Amygdala (tissue), 56 donors: ENCODE results near the gene CD4.

ENCODE experiments used
- DNase-seq, 56 donors: peaks; one replicate each; lab custom pipeline; 2025; lab: John Stamatoyannopoulos, UW

The CD4 gene

DNA sequence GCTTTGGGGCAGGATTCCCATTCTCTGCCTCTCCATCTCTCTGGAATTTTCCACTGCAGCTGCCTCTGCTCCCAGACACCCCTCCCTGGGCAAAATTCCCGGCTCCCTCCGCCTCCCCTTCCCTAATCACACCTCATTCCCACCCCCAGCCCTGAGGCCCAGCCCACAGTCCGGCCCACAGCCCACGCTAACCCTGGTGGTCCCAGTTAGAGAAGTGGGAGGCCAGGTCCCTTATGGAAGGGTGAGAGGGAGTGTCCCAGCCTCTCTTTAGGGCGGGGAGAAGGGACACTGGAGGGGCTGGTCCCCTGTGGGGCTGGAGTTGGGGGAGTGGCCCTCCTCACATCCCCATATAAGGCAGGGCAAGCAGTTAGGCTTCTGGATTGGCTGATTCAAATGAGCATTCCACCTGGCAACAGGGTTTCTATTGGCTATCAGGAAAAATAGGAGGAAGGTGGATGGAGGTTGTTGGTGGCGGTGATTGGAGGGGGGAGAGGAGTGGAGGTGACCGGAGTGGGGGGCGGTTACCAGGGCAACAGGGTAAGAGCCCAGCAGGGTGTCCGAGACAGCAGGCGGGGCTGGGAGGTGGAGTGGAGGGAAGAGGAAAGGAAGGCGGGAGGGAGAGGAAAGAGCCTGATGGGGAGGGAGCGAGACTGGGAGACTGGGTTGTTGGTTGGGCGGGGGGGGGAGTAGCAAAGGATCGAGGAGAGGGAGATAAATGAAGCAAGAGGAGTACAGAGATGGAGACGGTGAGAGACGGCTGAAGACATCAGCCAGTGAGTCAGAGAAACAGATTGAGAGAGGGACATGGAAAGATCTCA is 25.1 kb upstream of the CD4 start:
- DNase-seq: peak in 55 of 56 donors; percentile 49 to 99 (median 87)

DNA sequence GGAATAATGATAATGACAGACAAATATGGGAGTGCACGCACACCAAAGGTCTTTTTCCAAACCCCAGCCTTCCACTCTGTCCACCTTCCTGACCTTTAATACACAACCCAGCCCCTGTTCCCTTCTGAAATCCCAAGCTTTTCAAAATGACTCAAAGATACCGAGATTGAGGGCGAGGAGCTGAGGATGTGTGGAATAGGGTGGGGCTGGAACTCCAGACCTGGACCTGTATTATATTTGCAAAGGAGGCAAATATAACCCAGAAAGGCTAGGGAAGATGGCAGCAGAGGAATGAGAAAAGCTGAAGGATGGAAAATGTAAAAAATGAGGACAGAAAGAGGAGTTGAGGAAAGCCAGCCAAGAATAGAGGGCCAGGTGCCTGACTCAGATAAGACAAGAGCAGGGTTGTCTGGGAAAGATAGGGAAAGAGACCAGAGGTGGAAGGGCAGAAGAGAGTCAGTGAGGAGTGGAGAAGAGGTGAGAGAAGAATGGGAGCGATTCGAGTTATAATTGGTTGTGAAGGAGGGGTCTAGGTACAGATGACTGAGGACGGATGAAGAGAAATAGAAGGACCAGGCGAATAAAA is 24.2 kb upstream of the CD4 start:
- no peak for DNase-seq

DNA sequence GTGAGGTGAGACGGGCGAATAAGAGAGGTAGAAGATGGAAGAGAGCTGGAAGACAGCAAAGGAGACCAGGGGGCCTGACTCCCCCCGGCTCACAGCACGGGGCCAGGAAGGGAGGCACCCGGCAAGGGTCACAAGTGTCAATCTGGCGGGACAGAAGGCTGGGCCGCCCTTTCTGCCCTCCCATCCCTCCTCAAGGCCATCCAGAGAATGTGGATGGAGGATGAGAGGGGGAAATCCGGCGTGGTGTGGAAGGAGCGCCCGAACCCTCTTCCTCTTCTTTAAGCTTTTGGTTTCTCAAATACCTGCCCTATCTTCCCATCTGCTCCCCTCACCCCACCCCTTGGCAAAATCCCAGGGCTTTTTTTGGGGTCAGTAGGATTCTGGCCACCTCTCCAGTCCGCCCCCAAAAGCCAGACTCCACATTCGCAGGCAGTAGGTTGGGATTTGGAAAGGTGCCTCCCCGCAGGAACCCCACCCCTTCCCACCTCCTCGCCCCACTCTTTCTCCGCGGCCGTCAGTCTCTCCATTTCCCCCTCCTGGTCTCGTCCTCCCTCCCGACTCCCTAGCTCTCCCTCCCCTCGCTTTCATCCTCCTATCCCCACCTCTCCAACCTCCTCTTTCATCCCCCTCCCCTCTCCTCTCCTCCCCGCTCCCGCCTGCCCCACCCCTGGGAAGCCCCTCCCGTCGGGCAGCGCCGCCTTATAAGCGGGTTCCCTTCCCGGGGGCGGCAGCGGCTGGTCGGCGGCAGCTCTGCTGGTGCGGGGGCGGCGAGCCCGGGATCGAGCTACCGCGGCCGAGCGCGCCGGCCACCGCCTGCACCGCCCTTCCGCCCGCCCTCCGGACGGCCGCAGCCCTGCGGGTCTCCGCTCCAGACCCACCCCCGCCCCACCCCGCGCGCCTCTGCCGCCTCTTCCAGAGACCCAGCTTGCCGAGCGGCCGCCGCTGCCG is 23.4 kb upstream of the CD4 start, which contains the start of gene PTMS:
PTMS (plus strand) TSS at position 730 of the 948 bp plus-strand sequence. CDS start 343 bp downstream, outside the sequence.
- DNase-seq: peak in 47 of 56 donors; percentile 21 to 93 (median 60)

DNA sequence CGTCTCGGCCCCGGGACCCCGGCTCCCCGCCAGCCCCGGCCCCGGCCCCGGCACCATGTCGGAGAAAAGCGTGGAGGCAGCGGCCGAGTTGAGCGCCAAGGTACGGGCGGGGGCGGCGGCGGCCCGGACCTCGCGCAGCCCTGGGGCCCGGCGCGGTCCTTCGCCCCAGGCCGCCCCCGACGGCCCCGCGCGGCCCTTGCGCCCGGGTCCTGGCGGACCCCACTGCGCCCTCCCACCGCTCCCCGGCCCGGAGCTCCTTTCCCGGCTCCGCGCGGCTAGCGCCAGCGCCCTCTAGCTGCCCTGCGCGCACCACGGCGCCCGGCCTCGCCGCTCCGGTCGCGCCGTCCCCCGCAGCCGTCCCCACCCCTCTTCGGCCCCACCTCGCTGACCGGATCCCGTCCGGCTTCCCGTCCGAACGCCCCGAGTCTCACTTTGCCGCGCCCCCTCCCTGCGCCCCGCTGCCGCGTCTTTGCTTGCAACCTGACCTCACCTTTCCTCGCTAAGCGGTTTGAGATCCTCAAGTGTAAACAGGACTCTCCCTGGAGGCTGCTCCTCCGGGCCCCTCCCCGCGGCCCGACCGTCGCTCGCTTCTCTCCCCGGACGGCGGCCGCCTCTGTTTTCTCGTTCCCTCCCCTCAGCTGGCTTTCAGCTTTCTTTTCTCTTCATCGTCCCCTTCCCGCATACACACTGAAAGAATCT is 22.5 kb upstream of the CD4 start:
- DNase-seq: peak in 38 of 56 donors; percentile 18 to 76 (median 47)

DNA sequence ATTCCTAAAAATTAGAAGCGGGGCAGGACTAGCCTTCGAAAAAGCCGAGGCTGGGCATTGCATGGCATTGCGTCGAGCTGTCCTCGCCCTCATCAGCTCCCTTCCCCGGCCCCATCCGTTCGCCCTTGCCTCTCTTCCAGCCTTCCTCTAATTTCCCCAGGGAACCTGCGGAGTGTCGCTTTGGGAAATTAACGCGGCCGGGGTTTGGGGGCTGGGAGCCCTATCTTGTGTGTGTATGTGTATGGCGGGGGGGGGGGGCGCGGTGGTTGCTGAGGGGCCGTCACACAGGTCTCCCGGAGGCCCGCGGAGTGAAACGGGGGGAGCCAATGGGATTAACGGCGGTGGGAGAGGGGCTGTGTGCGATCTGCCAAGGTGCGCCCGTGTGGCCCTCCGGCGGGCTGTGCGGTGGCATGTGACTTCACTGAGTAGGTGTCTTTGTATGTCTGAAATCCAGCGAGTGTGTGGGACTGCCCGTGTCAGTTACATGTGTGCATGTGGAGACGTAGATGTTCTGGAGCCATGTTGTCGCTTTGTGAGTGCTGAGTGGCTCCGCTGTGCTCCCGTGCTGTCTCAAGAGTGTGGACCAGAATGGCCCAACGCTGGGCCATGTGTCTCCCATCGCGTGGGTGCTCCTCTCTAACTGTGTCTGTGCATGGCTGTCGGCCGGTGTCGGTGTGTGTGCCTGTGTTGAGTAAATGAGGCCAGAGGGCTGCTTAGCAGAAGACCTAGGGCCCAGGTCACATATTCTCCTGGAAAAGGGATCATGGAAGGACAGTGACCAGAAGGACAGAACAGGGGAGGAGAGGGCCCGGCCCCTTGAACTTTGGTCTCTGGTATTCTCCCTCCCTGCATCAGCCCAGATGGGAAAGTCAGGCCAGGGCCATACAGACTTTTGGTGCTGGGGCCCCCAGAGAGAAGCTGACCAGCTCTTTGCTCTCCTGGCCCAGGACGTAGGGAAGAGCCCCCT is 21.7 kb upstream of the CD4 start:
- DNase-seq: peak in 19 of 56 donors; percentile 14 to 60 (median 30)

DNA sequence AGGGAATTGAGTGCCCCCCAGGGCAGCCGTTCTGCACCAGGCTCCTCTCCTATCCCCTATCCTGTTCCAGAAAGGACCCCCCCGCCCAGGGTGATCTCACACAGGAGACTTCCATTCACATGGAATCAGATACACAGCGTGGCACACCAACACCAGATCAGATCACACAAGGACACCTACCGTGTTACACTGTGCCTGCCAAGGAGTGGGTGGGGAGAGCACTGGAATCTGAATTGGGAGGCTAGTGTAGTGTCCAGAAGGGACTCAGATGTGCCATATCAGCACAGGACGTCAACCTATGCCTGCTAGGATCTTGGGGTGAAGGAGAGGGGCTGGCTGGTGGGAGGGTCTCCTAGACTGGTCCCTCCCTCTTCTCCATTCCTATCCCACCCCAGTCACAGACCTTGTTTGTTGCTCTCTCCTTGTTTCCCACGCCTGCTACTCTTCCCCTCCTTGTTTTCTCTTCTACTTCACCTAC is 20.9 kb upstream of the CD4 start:
- peak in 1 of 56 donors; percentile 7 for DNase-seq

DNA sequence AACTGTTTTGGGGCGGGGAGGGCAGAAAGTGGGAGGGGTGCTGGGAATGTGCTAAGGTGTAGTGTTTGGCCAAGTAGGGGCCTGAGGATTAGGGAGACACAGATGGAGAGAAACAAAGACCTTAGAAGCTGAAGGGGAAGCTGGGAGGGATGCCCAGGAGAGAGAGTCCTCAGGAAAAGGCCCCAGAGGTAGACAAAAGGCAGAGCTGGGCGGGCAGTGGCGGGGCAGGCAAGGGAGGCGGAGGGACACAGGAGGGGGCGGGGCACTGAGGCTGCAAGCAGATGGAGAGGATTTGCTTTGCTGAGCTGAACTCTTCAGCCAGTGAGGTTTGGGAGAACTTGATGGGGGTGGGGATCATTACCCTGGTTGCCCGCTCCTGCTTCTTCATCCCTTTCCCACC is 20.3 kb upstream of the CD4 start:
- peak in 3 of 56 donors; percentile 10 to 32 (median 18) for DNase-seq

DNA sequence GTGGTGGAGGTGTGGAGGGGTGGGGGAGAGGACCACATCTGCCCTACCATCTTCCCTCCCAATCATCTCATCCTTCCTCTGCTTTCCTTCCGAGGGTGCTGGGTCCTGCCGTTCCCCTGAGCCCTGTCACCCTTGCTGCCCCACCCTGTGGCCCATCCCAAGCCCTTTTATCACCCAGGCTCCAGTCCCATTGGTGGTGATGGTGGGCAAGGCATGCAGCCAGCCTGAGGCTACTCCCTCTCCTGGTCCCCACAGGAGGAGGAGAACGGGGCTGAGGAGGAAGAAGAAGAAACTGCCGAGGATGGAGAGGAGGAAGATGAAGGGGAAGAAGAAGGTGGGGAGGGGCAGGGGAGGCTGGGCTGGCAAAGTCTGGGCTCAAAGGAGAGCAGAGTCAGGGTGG is 19.7 kb upstream of the CD4 start:
- DNase-seq: no peak

DNA sequence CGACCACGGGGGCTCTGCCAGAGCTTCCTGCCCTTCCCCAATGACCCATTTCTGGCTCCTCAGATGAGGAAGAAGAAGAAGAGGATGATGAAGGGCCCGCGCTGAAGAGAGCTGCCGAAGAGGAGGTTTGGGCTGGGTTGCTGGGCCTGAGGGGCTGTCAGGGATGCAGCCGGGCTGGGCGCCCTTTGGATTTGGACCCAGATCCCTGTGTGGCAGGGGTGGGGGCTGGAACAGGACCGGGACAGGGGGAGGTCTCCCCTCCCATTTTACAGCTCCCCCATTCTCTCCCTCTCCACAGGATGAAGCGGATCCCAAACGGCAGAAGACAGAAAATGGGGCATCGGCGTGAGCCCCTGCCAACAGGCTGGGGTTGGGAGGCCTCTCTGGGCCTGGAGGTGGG is 19.2 kb upstream of the CD4 start:
- no peak for DNase-seq

DNA sequence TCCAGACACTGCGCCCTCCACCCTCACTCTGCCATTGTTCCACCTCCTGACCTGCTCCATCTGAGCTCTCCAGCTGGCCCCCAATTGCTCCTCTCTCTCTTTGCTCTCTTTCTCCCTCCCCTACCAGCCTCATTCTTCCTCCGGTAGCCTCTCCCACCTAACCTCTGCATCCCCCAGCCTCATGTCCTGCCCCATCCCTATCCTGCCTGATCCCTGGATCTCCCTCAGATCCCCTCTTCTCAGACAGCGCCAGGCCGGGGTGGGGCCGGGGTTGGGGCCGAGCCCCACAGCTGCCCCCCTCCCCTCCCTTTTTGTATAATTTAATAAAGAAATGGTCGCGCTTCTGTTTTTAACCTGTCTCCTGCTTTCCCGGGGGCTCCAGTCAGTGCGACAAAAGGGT is 18.7 kb upstream of the CD4 start:
- DNase-seq: no peak

DNA sequence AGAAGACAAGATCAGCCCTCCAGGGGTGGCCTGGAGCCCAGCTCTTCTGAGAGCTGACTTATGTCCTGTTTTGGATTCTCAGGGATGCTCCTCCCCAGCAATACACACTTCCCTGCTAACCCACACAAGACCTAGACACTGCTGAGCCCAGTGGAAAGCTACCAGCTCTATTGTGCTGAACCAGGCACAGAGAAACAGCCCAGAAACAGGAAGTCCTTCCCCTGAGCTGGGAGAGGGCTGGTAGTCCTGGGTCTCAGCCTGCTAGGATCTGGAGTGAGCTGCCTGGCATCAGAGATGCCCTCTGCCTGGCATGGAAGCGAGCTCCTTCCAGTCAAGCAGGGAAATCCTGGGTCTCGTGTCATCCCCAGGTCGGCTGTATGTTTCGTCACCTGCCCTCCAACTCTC is 18.2 kb upstream of the CD4 start:
- DNase-seq: peak in 6 of 56 donors; percentile 9 to 43 (median 20)

DNA sequence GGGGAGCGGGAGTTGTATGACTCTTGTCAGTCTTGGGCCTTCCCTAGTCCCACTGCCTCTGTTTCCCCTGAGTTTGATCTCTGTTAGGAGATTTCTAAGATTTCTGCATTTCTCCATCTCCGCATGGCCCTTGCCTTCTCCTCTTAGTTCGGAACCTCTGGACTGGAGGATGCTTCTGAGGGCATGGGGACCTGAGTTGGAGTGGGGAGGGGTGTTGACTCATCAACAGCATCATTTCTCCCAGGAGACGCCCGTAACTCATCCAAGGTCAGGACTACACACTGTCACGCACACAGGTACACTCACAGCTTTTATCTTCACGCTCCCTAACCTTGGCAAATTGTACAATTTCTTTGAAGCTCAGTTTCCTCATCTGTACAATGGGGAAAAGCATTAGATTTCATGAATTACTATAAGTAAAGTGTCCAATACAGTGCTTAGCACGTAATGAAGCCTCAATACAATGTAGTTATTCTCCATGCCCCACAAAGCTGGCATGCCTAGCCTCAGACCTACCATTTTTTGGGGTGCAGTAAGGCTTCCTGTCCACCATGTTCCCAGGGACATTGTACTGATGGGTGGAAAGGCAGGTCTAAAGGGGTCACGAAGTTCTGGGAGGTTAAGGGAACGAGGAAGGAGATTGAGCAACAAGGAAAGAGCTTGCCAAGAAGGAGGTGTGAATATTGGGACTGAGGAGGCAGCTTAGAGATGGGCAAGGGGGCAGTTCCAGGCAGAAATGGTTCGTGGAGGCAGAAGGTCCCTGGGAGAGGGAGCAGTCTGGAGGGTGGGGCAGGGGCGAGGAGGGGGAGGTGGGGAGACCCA is 17.6 kb upstream of the CD4 start:
- no peak for DNase-seq

DNA sequence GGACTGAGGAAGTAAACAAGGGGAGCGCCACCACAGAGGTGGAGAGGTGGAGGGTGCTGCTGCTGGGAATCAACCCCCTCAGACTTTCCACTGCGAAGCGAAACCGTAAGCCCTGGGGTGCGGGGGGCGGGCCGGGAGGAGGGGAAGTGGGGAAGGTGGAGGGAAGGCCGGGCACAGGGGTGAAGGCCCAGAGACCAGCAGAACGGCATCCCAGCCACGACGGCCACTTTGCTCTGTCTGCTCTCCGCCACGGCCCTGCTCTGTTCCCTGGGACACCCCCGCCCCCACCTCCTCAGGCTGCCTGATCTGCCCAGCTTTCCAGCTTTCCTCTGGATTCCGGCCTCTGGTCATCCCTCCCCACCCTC is 17.0 kb upstream of the CD4 start, which contains the start of gene LAG3:
LAG3 (plus strand) TSS at position 190 of the 365 bp plus-strand sequence. CDS start 333 bp downstream, outside the sequence.
- DNase-seq: no peak

DNA sequence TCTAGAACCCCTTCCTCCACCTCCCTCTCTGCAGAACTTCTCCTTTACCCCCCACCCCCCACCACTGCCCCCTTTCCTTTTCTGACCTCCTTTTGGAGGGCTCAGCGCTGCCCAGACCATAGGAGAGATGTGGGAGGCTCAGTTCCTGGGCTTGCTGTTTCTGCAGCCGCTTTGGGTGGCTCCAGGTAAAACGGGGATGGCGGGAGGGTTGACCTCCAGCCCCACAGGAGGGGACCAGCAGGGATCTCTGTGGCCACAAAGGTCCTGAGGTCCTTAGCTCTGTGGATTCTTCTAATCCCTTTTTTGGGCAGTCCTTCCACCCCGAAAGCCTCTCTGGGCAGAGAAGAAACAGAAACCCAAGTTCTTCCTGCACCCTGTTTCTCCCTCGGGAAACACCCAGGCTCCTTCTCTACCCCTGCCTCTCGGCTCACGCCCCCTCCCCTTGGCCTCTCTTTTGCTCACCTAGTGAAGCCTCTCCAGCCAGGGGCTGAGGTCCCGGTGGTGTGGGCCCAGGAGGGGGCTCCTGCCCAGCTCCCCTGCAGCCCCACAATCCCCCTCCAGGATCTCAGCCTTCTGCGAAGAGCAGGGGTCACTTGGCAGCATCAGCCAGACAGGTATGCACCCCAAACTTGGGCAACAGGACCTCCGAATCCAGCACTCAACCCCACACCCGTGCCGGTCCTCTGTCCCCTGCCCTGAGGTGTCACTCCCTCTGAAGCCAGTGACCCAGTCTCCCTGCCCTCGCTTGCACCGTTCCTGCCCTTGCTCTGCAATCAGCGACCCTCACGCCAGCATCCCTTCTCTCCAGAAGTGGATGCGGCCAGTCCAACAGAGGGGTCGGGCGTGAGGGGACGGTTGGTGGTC is 16.4 kb upstream of the CD4 start:
- no peak for DNase-seq

DNA sequence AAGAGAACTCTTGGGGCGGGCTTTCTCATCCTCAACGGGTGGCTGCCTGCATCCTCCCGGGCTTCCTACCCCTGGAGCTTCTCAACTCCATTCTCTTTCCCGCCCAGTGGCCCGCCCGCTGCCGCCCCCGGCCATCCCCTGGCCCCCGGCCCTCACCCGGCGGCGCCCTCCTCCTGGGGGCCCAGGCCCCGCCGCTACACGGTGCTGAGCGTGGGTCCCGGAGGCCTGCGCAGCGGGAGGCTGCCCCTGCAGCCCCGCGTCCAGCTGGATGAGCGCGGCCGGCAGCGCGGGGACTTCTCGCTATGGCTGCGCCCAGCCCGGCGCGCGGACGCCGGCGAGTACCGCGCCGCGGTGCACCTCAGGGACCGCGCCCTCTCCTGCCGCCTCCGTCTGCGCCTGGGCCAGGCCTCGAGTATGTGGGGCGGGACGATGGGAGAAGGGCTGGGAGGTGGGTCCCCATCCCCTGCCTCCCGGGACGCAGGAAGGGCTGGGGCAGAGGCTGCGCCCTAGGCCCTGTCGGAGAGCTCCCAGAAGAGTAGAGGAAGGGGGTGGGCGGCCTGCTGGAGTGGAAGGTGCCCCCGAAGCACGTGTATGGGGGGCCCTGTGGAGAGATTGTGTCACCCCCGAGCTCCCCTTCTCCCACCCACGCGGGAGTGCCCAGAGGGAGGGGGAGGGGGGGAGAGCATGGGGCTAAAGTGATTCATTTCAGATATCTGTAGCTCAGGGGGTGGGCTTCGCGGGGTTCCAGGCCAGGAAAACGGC is 15.6 kb upstream of the CD4 start:
- DNase-seq: no peak

DNA sequence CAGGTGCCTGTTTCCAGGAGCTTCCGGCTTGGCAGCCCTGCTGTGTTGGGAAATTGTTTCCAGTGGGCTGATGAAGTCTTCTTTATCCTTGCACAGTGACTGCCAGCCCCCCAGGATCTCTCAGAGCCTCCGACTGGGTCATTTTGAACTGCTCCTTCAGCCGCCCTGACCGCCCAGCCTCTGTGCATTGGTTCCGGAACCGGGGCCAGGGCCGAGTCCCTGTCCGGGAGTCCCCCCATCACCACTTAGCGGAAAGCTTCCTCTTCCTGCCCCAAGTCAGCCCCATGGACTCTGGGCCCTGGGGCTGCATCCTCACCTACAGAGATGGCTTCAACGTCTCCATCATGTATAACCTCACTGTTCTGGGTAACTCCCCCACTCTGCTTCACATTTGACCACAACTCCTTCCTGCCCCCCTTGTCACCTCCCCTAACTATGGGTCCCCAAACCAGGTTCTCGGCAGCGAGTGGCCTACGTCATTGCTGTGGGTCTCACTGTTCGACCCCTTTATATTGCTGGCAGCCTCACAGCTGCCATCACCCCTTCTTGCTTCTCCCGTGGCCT is 14.7 kb upstream of the CD4 start:
- DNase-seq: no peak
